Activated gamma-delta T cell (primary cell): Measurements from ENCODE around the gene PARD3B.

Experiments used
- DNase-seq: peaks from one replicate; lab custom pipeline; 2025; lab: John Stamatoyannopoulos, UW

Gene PARD3B

GRCh38 chr2:205337274-205337673 lies 792.0 kb downstream of the PARD3B start:
- DNase-seq, result no peak

- no peak for DNase-seq
Observed at GRCh38 chr2:205338156-205338555, 792.9 kb downstream of the PARD3B start.

GRCh38 chr2:205343103-205343502 lies 797.8 kb downstream of the PARD3B start:
- DNase-seq, result no peak

GRCh38 chr2:205346649-205347048 lies 801.4 kb downstream of the PARD3B start:
- DNase-seq, result no peak

GRCh38 chr2:205347899-205348298 lies 802.6 kb downstream of the PARD3B start:
- DNase-seq, result no peak

- no peak for DNase-seq
Observed at GRCh38 chr2:205352094-205352493, 806.8 kb downstream of the PARD3B start.

GRCh38 chr2:205352593-205352992 lies 807.3 kb downstream of the PARD3B start:
- no peak for DNase-seq

- DNase-seq, result no peak
Observed at GRCh38 chr2:205357732-205358131, 812.5 kb downstream of the PARD3B start.

GRCh38 chr2:205358351-205358815 lies 813.1 kb downstream of the PARD3B start:
- no peak for DNase-seq

- DNase-seq, result no peak
Observed at GRCh38 chr2:205361272-205361671, 816.0 kb downstream of the PARD3B start.

GRCh38 chr2:205361970-205362369 lies 816.7 kb downstream of the PARD3B start:
- no peak for DNase-seq

- DNase-seq, result no peak
Observed at GRCh38 chr2:205364261-205364660, 819.0 kb downstream of the PARD3B start.

- DNase-seq, result no peak
Observed at GRCh38 chr2:205366336-205367060, 821.2 kb downstream of the PARD3B start.

GRCh38 chr2:205367331-205367935 lies 822.2 kb downstream of the PARD3B start:
- no peak for DNase-seq

GRCh38 chr2:205369813-205370212 lies 824.5 kb downstream of the PARD3B start:
- DNase-seq, result no peak

- no peak for DNase-seq
Observed at GRCh38 chr2:205370726-205371125, 825.5 kb downstream of the PARD3B start.

- DNase-seq, result no peak
Observed at GRCh38 chr2:205372141-205372540, 826.9 kb downstream of the PARD3B start.

- DNase-seq, result no peak
Observed at GRCh38 chr2:205375461-205376448, 830.5 kb downstream of the PARD3B start.

GRCh38 chr2:205377324-205377723 lies 832.0 kb downstream of the PARD3B start:
- no peak for DNase-seq

- no peak for DNase-seq
Observed at GRCh38 chr2:205383601-205384000, 838.3 kb downstream of the PARD3B start.

GRCh38 chr2:205386109-205386508 lies 840.8 kb downstream of the PARD3B start:
- DNase-seq, result no peak

GRCh38 chr2:205387350-205388055 lies 842.2 kb downstream of the PARD3B start:
- DNase-seq, result no peak
